Right renal pelvis (tissue), 4 donors: ENCODE results near the gene CNPY3. TPM values are rescaled to one million over a fixed set of nuclear protein-coding genes. Genes with fewer than 3 reads are reported as not detected.

ENCODE experiments used
- DNase-seq, 4 donors: peaks; one replicate each; pipeline ENCODE4 v3.0.0-alpha.2; 2013; ENCODE audit warnings: low read depth in 4 of 4, low spot score in 3 of 4, missing footprints in 1 of 4
- polyA plus RNA-seq, 4 donors: library from polyadenylated mRNA; unstranded; fragments of 120-200 nt; gene quantifications; one replicate each; pipeline ENCODE4 v1.2.1, GENCODE V29; 2013; ENCODE audit not compliant: insufficient read length in 4 of 4

Gene CNPY3
- polyA plus RNA-seq, 4 donors, result 54.2 to 65.9 (median 61.5) TPM

GRCh38 chr6:42958125-42958524 lies 28.8 kb downstream of the CNPY3 start:
- no peak for DNase-seq

GRCh38 chr6:42959917-42960242 lies 30.6 kb downstream of the CNPY3 start:
- DNase-seq, result no peak

GRCh38 chr6:42960243-42961019 lies 31.2 kb downstream of the CNPY3 start, which contains the start of gene GNMT:
Gene GNMT, plus strand, starts transcription at chr6:42960754. Its CDS starts 14 bp downstream, at chr6:42960768.
- peak in 1 of 4 donors; percentile 38 for DNase-seq

- no peak for DNase-seq
Observed at GRCh38 chr6:42961020-42961470, 31.8 kb downstream of the CNPY3 start.

- DNase-seq, result no peak
Observed at GRCh38 chr6:42962096-42962495, 32.8 kb downstream of the CNPY3 start.

- no peak for DNase-seq
Observed at GRCh38 chr6:42962502-42963178, 33.4 kb downstream of the CNPY3 start.

GRCh38 chr6:42963179-42963854 lies 34.0 kb downstream of the CNPY3 start:
- DNase-seq, result no peak

- no peak for DNase-seq
Observed at GRCh38 chr6:42963855-42964605, 34.8 kb downstream of the CNPY3 start.

- DNase-seq, result no peak
Observed at GRCh38 chr6:42966571-42966970, 37.3 kb downstream of the CNPY3 start.

- no peak for DNase-seq
Observed at GRCh38 chr6:42967228-42967627, 37.9 kb downstream of the CNPY3 start.

- DNase-seq, result no peak
Observed at GRCh38 chr6:42968126-42968701, 38.9 kb downstream of the CNPY3 start.

- DNase-seq, result no peak
Observed at GRCh38 chr6:42968783-42969182, 39.5 kb downstream of the CNPY3 start.

GRCh38 chr6:42969431-42969830 lies 40.2 kb downstream of the CNPY3 start:
- no peak for DNase-seq

- DNase-seq, result no peak
Observed at GRCh38 chr6:42969934-42970333, 40.7 kb downstream of the CNPY3 start.

- DNase-seq, result no peak
Observed at GRCh38 chr6:42970871-42971612, 41.8 kb downstream of the CNPY3 start.

GRCh38 chr6:42971746-42972327 lies 42.6 kb downstream of the CNPY3 start:
- DNase-seq, result no peak

- DNase-seq, result no peak
Observed at GRCh38 chr6:42973926-42974325, 44.6 kb downstream of the CNPY3 start.

GRCh38 chr6:42974919-42975505 lies 45.7 kb downstream of the CNPY3 start:
- DNase-seq, result no peak

GRCh38 chr6:42978487-42978838 lies 49.2 kb downstream of the CNPY3 start:
- DNase-seq, result no peak
